Neural cell (in vitro differentiated cells): Measurements from ENCODE around the gene RBM43. TPM values are rescaled to one million over a fixed set of nuclear protein-coding genes. Genes with fewer than 3 reads are reported as not detected.

ENCODE experiments used
- H2AFZ ChIP-seq: fragments of 200-600, 300-800 bp; sonication (generic), shearing (Covaris generic); 2 replicates; pipeline ENCODE4 v1.6.0; 2014; ENCODE audit warnings: low read depth, mild to moderate bottlenecking, antibody characterized with exemption, low read length, moderate library complexity
- H3F3A ChIP-seq: fragments of 200-600 bp; shearing (Covaris generic); 2 replicates; pipeline ENCODE4 v1.6.1; 2016; ENCODE audit warnings: mild to moderate bottlenecking, moderate library complexity, mixed read lengths, antibody characterized with exemption, low read length; ENCODE audit not compliant: insufficient read depth, poor library complexity, severe bottlenecking
- H3K27ac ChIP-seq: fragments of 200-600, 300-800 bp; sonication (generic), shearing (Covaris generic); 2 replicates; pipeline ENCODE4 v1.5.1; 2014; ENCODE audit warnings: mild to moderate bottlenecking, low read length, moderate library complexity
- H3K27me3 ChIP-seq: fragments of 300-800, 200-600 bp; sonication (generic), shearing (Covaris generic); 2 replicates; pipeline ENCODE4 v1.6.0; 2014; ENCODE audit warnings: mild to moderate bottlenecking, low read depth, low read length, moderate library complexity; ENCODE audit not compliant: insufficient read depth
- H3K36me3 ChIP-seq: fragments of 300-800, 200-600 bp; sonication (generic), shearing (Covaris generic); 2 replicates; pipeline ENCODE4 v1.5.1; 2014; ENCODE audit warnings: mild to moderate bottlenecking, antibody characterized with exemption, low read length, moderate library complexity; ENCODE audit not compliant: insufficient read depth
- H3K4me2 ChIP-seq: fragments of 300-800, 200-600 bp; sonication (generic), shearing (Covaris generic); 2 replicates; pipeline ENCODE4 v1.6.0; 2014; ENCODE audit warnings: mild to moderate bottlenecking, low read length
- H3K4me3 ChIP-seq: fragments of 300-800, 200-600 bp; sonication (generic), shearing (Covaris generic); 2 replicates; pipeline ENCODE4 v1.5.1; 2014; ENCODE audit warnings: mild to moderate bottlenecking, low read length, moderate library complexity
- H3K79me2 ChIP-seq: fragments of 200-600 bp; shearing (Covaris generic); replicated peaks from 2 replicates; pipeline ENCODE4 v1.6.0; 2014; ENCODE audit warnings: mild to moderate bottlenecking, low read length, moderate library complexity; ENCODE audit not compliant: insufficient read depth
- H3K9ac ChIP-seq: fragments of 300-800, 200-600 bp; sonication (generic), shearing (Covaris generic); 2 replicates; pipeline ENCODE4 v1.6.1; 2016; ENCODE audit warnings: mild to moderate bottlenecking, low read length, mixed read lengths
- H3K9me2 ChIP-seq: fragments of 200-600 bp; shearing (Covaris generic); 2 replicates; pipeline ENCODE4 v1.6.1; 2016; ENCODE audit warnings: mild to moderate bottlenecking, low read length, mixed read lengths; ENCODE audit not compliant: insufficient read depth
- H3K9me3 ChIP-seq: fragments of 200-600, 300-800 bp; sonication (generic), shearing (Covaris generic); 2 replicates; pipeline ENCODE4 v1.6.1; 2016; ENCODE audit warnings: mild to moderate bottlenecking, mixed run types, low read length, moderate library complexity, mixed read lengths
- H4K20me1 ChIP-seq: fragments of 200-600 bp; shearing (Covaris generic); 2 replicates; pipeline ENCODE4 v1.6.1; 2016; ENCODE audit warnings: mild to moderate bottlenecking, mixed run types; ENCODE audit not compliant: insufficient read depth
- EP300 ChIP-seq: fragments of 450-650 bp; conservative IDR thresholded peaks from 2 replicates; pipeline ENCODE4 v1.6.1; 2014; ENCODE audit warnings: antibody characterized with exemption, mild to moderate bottlenecking, moderate library complexity; ENCODE audit not compliant: poor library complexity, severe bottlenecking
- EZH2 ChIP-seq: fragments of 200-600, 300-800 bp; shearing (Covaris generic), sonication (generic); IDR thresholded peaks from 2 replicates; pipeline ENCODE4 v1.6.1; 2014; ENCODE audit warnings: antibody characterized with exemption, low read length, borderline replicate concordance, mild to moderate bottlenecking; ENCODE audit not compliant: insufficient read depth, poor library complexity, severe bottlenecking
- MXI1 ChIP-seq: fragments of 450-650 bp; conservative IDR thresholded peaks from 2 replicates; pipeline ENCODE4 v1.6.1; 2014; ENCODE audit warnings: antibody characterized with exemption, mild to moderate bottlenecking; ENCODE audit not compliant: poor library complexity, severe bottlenecking
- POLR2AphosphoS5 ChIP-seq: IDR thresholded peaks from 2 replicates; pipeline ENCODE4 v1.6.1; 2012
- RAD21 ChIP-seq: fragments of 450-650 bp; conservative IDR thresholded peaks from 2 replicates; pipeline ENCODE4 v1.6.1; 2014; ENCODE audit warnings: antibody characterized with exemption, mild to moderate bottlenecking, moderate library complexity
- SMC3 ChIP-seq: fragments of 450-650 bp; conservative IDR thresholded peaks from 2 replicates; pipeline ENCODE4 v1.6.1; 2014; ENCODE audit warnings: antibody characterized with exemption, mild to moderate bottlenecking, moderate library complexity; ENCODE audit not compliant: poor library complexity
- TAF1 ChIP-seq: IDR thresholded peaks from 2 replicates; pipeline ENCODE4 v1.6.1; 2012; ENCODE audit warnings: low read depth
- polyA plus RNA-seq: library from polyadenylated mRNA; depleted of rRNA; stranded (reverse); fragments of >200 nt; gene quantifications from 2 replicates; pipeline ENCODE4 v1.2.3, GENCODE V29; 2014
- TF ChIP-seq, protein P1 (sequence below): IDR thresholded peaks from 2 replicates; pipeline ENCODE4 v1.6.1; 2012; ENCODE audit warnings: borderline replicate concordance
- TF ChIP-seq, protein P2 (sequence below): fragments of 450-650 bp; IDR thresholded peaks from 2 replicates; pipeline ENCODE4 v1.5.1; 2014; ENCODE audit warnings: antibody characterized with exemption, mild to moderate bottlenecking, moderate library complexity; ENCODE audit not compliant: poor library complexity, severe bottlenecking

RBM43 gene
- polyA plus RNA-seq, 1 donor from 2014 or later = not detected

DNA sequence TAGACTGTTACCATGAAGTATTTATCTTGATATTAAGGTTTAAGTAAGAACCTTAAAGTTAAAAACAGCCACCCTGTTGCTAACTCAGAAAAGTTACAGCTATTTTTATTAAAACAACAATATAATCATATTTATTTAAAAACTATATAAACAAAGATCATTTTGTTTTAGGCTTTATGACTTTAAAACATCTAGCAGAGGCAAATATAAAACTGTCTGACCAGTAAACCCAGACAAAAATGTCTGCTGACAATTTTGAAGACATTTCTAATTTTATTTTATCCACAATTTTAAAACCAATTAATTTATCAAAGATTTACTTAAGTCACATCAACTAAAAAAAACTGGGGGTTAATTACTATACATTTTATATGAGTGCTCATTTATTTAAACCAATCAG, 14.2 kb downstream of the RBM43 start:
- H4K20me1 ChIP-seq = no peaks in the 10 kb centered on the region
- no peak overlapping the region for H3K27ac ChIP-seq
- peaks cover 8% of the 10 kb centered on the region for H3K9me3 ChIP-seq
- no peak overlapping the region for H2AFZ ChIP-seq
- no peaks in the 10 kb centered on the region for H3K79me2 ChIP-seq
- H3K4me2 ChIP-seq = no peak overlapping the region
- H3K4me3 ChIP-seq = no peak overlapping the region
- H3K9me2 ChIP-seq = no peaks in the 10 kb centered on the region
- no peaks in the 10 kb centered on the region for H3K36me3 ChIP-seq
- H3K9ac ChIP-seq = no peak overlapping the region
- H3F3A ChIP-seq = no peaks in the 10 kb centered on the region
- H3K27me3 ChIP-seq = no peaks in the 10 kb centered on the region
- TF ChIP-seq POLR2AphosphoS5 (no peak), TAF1 (no peak), EP300 (no peak), MXI1 (no peak), SMC3 (no peak), RAD21 (no peak)

DNA sequence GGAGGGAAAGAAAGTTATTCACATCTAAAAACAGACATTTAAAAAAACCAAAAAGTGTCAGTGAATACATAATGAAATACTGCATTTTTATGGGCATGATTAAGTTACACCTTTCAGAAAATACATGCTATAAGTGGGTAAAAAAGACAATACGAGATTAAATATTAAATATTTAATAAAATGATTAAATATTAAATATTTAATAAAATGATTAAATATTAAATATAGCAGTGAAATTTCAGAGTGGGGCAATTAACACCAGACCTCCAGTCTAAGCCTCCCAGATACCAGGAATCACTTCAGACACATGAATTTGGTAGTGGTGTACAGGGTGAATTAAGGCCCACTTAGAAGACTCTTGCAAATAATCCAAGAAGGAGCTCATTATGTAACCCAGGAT, 15.5 kb downstream of the RBM43 start:
- TF ChIP-seq MXI1 = no peak
- TF ChIP-seq, protein P1, sequence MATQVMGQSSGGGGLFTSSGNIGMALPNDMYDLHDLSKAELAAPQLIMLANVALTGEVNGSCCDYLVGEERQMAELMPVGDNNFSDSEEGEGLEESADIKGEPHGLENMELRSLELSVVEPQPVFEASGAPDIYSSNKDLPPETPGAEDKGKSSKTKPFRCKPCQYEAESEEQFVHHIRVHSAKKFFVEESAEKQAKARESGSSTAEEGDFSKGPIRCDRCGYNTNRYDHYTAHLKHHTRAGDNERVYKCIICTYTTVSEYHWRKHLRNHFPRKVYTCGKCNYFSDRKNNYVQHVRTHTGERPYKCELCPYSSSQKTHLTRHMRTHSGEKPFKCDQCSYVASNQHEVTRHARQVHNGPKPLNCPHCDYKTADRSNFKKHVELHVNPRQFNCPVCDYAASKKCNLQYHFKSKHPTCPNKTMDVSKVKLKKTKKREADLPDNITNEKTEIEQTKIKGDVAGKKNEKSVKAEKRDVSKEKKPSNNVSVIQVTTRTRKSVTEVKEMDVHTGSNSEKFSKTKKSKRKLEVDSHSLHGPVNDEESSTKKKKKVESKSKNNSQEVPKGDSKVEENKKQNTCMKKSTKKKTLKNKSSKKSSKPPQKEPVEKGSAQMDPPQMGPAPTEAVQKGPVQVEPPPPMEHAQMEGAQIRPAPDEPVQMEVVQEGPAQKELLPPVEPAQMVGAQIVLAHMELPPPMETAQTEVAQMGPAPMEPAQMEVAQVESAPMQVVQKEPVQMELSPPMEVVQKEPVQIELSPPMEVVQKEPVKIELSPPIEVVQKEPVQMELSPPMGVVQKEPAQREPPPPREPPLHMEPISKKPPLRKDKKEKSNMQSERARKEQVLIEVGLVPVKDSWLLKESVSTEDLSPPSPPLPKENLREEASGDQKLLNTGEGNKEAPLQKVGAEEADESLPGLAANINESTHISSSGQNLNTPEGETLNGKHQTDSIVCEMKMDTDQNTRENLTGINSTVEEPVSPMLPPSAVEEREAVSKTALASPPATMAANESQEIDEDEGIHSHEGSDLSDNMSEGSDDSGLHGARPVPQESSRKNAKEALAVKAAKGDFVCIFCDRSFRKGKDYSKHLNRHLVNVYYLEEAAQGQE = no peak
- no peak for TF ChIP-seq POLR2AphosphoS5
- TF ChIP-seq, protein P2, sequence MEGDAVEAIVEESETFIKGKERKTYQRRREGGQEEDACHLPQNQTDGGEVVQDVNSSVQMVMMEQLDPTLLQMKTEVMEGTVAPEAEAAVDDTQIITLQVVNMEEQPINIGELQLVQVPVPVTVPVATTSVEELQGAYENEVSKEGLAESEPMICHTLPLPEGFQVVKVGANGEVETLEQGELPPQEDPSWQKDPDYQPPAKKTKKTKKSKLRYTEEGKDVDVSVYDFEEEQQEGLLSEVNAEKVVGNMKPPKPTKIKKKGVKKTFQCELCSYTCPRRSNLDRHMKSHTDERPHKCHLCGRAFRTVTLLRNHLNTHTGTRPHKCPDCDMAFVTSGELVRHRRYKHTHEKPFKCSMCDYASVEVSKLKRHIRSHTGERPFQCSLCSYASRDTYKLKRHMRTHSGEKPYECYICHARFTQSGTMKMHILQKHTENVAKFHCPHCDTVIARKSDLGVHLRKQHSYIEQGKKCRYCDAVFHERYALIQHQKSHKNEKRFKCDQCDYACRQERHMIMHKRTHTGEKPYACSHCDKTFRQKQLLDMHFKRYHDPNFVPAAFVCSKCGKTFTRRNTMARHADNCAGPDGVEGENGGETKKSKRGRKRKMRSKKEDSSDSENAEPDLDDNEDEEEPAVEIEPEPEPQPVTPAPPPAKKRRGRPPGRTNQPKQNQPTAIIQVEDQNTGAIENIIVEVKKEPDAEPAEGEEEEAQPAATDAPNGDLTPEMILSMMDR = no peak
- no peak for TF ChIP-seq SMC3
- no peak for TF ChIP-seq EZH2
- no peak for TF ChIP-seq RAD21
- no peak for TF ChIP-seq TAF1
- no peak for TF ChIP-seq EP300
- no peaks in the 10 kb centered on the region for H3K9me2 ChIP-seq
- H3K4me2 ChIP-seq = no peak overlapping the region
- H3K27ac ChIP-seq = no peak overlapping the region
- H2AFZ ChIP-seq = no peak overlapping the region
- H3K79me2 ChIP-seq = no peaks in the 10 kb centered on the region
- H3K9ac ChIP-seq = no peak overlapping the region
- H3K4me3 ChIP-seq = no peak overlapping the region
- H3K36me3 ChIP-seq = no peaks in the 10 kb centered on the region
- peaks cover 8% of the 10 kb centered on the region for H3K9me3 ChIP-seq
- H4K20me1 ChIP-seq = no peaks in the 10 kb centered on the region
- H3F3A ChIP-seq = no peaks in the 10 kb centered on the region
- H3K27me3 ChIP-seq = no peaks in the 10 kb centered on the region

DNA sequence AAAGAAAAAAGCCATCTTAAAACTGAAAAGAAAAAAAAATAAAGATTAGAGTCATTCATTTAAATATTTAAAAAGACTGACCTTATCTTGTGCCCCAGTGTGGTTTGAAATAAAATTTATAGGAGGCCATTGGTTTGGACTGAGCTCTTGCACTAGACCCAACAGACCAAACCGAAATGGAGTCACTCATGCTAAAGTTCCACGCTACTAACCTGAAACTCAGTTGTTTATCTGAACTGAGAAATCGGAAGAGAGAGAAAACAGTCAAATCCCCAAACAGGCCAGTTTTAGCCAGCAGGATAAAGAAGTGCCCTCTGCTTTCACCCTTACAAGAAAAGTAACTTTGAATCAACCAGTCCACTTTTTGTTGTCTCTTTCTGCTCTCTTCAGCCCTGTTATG, 18.2 kb downstream of the RBM43 start:
- H3K27me3 ChIP-seq = no peaks in the 10 kb centered on the region
- no peak overlapping the region for H3K27ac ChIP-seq
- no peak overlapping the region for H2AFZ ChIP-seq
- H3K79me2 ChIP-seq = no peaks in the 10 kb centered on the region
- H4K20me1 ChIP-seq = no peaks in the 10 kb centered on the region
- H3K4me3 ChIP-seq = no peak overlapping the region
- TF ChIP-seq, protein P1 = no peak
- TF ChIP-seq POLR2AphosphoS5 = no peak
- TF ChIP-seq EP300 = no peak
- TF ChIP-seq EZH2 = no peak
- TF ChIP-seq TAF1 = no peak
- TF ChIP-seq RAD21 = no peak
- no peak for TF ChIP-seq SMC3
- no peak for TF ChIP-seq MXI1
- TF ChIP-seq, protein P2 = no peak
- no peaks in the 10 kb centered on the region for H3K9me2 ChIP-seq
- H3K36me3 ChIP-seq = no peaks in the 10 kb centered on the region
- H3F3A ChIP-seq = no peaks in the 10 kb centered on the region
- no peak overlapping the region for H3K9ac ChIP-seq
- H3K4me2 ChIP-seq = no peak overlapping the region
- peaks cover 2% of the 10 kb centered on the region for H3K9me3 ChIP-seq
